HTERT RPE-1 (cell line): ENCODE measurements around the gene POMZP3.
"Not testable (repeated sequence)": the region's sequence is repeated elsewhere in the genome, so short reads cannot be mapped to it uniquely, and the experiment has no call there.

Experiments used
- in situ Hi-C: fragments of 300-500 bp; cut with MboI; formaldehyde crosslinking; loops from 4 replicates; pipeline ENCODE4 v1.14.3; 2020; ENCODE audit warnings: low sequenced_read_pairs

Gene POMZP3

GRCh38 chr7:76588586-76588985, 38.5 kb downstream of the POMZP3 start:
- in situ Hi-C loops: not testable (repeated sequence)

GRCh38 chr7:76586585-76587315, 40.3 kb downstream of the POMZP3 start:
- in situ Hi-C loops: not testable (repeated sequence)

GRCh38 chr7:76583636-76584281, 43.3 kb downstream of the POMZP3 start:
- in situ Hi-C loops: not testable (repeated sequence)

GRCh38 chr7:76582848-76583631, 44.0 kb downstream of the POMZP3 start:
- in situ Hi-C loops: not testable (repeated sequence)

- in situ Hi-C loops: not testable (repeated sequence)
These were observed 51.0 kb downstream of the POMZP3 start for GRCh38 chr7:76575919-76576655.

- in situ Hi-C loops: not testable (repeated sequence)
These were observed 51.6 kb downstream of the POMZP3 start for GRCh38 chr7:76575431-76575830.

- in situ Hi-C loops: not testable (repeated sequence)
These were observed 54.8 kb downstream of the POMZP3 start for GRCh38 chr7:76572296-76572695.

GRCh38 chr7:76570324-76570775, 56.7 kb downstream of the POMZP3 start:
- in situ Hi-C loops: not testable (repeated sequence)

- in situ Hi-C loops: not testable (repeated sequence)
These were observed 58.3 kb downstream of the POMZP3 start for GRCh38 chr7:76568742-76569141.

- in situ Hi-C loops: not testable (repeated sequence)
These were observed 59.3 kb downstream of the POMZP3 start for GRCh38 chr7:76567753-76568152.

- in situ Hi-C loops: not testable (repeated sequence)
These were observed 59.8 kb downstream of the POMZP3 start for GRCh38 chr7:76567311-76567710.

- in situ Hi-C loops: not testable (repeated sequence)
These were observed 62.1 kb downstream of the POMZP3 start for GRCh38 chr7:76565001-76565400.

- in situ Hi-C loops: not testable (repeated sequence)
These were observed 65.7 kb downstream of the POMZP3 start for GRCh38 chr7:76561342-76561741.

GRCh38 chr7:76560157-76560556, 66.9 kb downstream of the POMZP3 start:
- in situ Hi-C loops: not testable (repeated sequence)
